Muscle layer of duodenum (tissue), 2 donors: ENCODE results near the gene HCN2.

Experiments used
- H3K27ac ChIP-seq: one replicate; pipeline ENCODE4 v1.7.0; 2013; ENCODE audit warnings: mild to moderate bottlenecking, low read length
- H3K27me3 ChIP-seq: one replicate; pipeline ENCODE4 v1.7.0; 2013; ENCODE audit warnings: low read depth, mild to moderate bottlenecking, control low read depth, low read length
- H3K36me3 ChIP-seq, 2 donors: one replicate each; pipeline ENCODE4 v1.7.0; 2013; ENCODE audit warnings: low read length in 2 of 2, control low read depth in 1 of 2, mild to moderate bottlenecking in 1 of 2; ENCODE audit not compliant: insufficient read depth in 2 of 2, control insufficient read depth in 1 of 2
- H3K4me1 ChIP-seq, 2 donors: one replicate each; pipeline ENCODE4 v1.7.0; 2013; ENCODE audit warnings: low read length in 2 of 2, mild to moderate bottlenecking in 2 of 2, control low read depth in 1 of 2, moderate library complexity in 1 of 2; ENCODE audit not compliant: insufficient read depth in 2 of 2, control insufficient read depth in 1 of 2
- H3K4me3 ChIP-seq, 2 donors: one replicate each; pipeline ENCODE4 v1.7.0; 2013; ENCODE audit warnings: low read length in 2 of 2, low read depth in 1 of 2, mild to moderate bottlenecking in 1 of 2
- H3K9me3 ChIP-seq, 2 donors: one replicate each; pipeline ENCODE4 v1.7.0; 2013; ENCODE audit warnings: low read length in 2 of 2, control low read depth in 1 of 2, mild to moderate bottlenecking in 1 of 2; ENCODE audit not compliant: control insufficient read depth in 1 of 2
- donor health status: healthy.

HCN2 gene

GRCh38 chr19:610801-611480 is 21.3 kb downstream of the HCN2 start:
- no peak overlapping the region for H3K27ac ChIP-seq
- no peaks in the 10 kb centered on the region for H3K27me3 ChIP-seq
- H3K4me1 ChIP-seq: peaks cover 0 to 12% of the 10 kb centered on the region in 2 donors
- no peaks in the 10 kb centered on the region for H3K9me3 ChIP-seq
- H3K36me3 ChIP-seq: no peaks in the 10 kb centered on the region
- no peak overlapping the region for H3K4me3 ChIP-seq

- H3K4me3 ChIP-seq: no peak overlapping the region
- peaks cover 0 to 12% of the 10 kb centered on the region in 2 donors for H3K4me1 ChIP-seq
- H3K27me3 ChIP-seq: no peaks in the 10 kb centered on the region
- no peaks in the 10 kb centered on the region for H3K36me3 ChIP-seq
- no peak overlapping the region for H3K27ac ChIP-seq
- no peaks in the 10 kb centered on the region for H3K9me3 ChIP-seq
Observed at GRCh38 chr19:611481-611868, 21.8 kb downstream of the HCN2 start.

- Histone ChIP-seq H3K27ac (no peak overlapping the region), H3K27me3 (no peaks in the 10 kb centered on the region), H3K4me3 (no peak overlapping the region), H3K9me3 (no peaks in the 10 kb centered on the region), H3K36me3 (peaks cover 0 to 8% of the 10 kb centered on the region in 2 donors), H3K4me1 (peaks cover 0 to 15% of the 10 kb centered on the region in 2 donors)
Observed at GRCh38 chr19:612941-613340, 23.3 kb downstream of the HCN2 start.

GRCh38 chr19:613732-614567 is 24.3 kb downstream of the HCN2 start:
- Histone ChIP-seq H3K27ac (no peak overlapping the region), H3K36me3 (peaks cover 0 to 19% of the 10 kb centered on the region in 2 donors), H3K4me3 (no peak overlapping the region), H3K27me3 (no peaks in the 10 kb centered on the region), H3K9me3 (no peaks in the 10 kb centered on the region), H3K4me1 (peaks cover 0 to 15% of the 10 kb centered on the region in 2 donors)

DNA sequence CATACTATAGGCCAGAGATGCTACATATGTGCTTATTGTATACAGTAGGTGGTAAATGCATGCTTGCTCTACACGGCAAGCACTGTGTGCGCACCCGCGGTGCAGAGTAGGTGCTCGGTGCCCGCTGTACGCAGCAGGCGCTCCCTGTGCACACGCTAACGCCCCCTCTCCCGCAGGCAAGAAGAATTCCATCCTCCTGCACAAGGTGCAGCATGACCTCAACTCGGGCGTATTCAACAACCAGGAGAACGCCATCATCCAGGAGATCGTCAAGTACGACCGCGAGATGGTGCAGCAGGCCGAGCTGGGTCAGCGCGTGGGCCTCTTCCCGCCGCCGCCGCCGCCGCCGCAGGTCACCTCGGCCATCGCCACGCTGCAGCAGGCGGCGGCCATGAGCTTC is 25.9 kb downstream of the HCN2 start:
- Histone ChIP-seq H3K4me3 (no peak overlapping the region), H3K36me3 (peaks cover 0 to 35% of the 10 kb centered on the region in 2 donors), H3K9me3 (no peaks in the 10 kb centered on the region), H3K27me3 (no peaks in the 10 kb centered on the region), H3K27ac (no peak overlapping the region), H3K4me1 (peaks cover 0 to 14% of the 10 kb centered on the region in 2 donors)

DNA sequence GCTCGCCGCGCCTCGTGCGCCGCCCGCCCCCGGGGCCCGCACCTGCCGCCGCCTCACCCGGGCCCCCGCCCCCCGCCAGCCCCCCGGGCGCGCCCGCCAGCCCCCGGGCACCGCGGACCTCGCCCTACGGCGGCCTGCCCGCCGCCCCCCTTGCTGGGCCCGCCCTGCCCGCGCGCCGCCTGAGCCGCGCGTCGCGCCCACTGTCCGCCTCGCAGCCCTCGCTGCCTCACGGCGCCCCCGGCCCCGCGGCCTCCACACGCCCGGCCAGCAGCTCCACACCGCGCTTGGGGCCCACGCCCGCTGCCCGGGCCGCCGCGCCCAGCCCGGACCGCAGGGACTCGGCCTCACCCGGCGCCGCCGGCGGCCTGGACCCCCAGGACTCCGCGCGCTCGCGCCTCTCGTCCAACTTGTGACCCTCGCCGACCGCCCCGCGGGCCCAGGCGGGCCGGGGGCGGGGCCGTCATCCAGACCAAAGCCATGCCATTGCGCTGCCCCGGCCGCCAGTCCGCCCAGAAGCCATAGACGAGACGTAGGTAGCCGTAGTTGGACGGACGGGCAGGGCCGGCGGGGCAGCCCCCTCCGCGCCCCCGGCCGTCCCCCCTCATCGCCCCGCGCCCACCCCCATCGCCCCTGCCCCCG is 26.5 kb downstream of the HCN2 start:
- Histone ChIP-seq H3K36me3 (peaks cover 0 to 35% of the 10 kb centered on the region in 2 donors), H3K27ac (no peak overlapping the region), H3K4me1 (peaks cover 0 to 8% of the 10 kb centered on the region in 2 donors), H3K4me3 (no peak overlapping the region), H3K27me3 (no peaks in the 10 kb centered on the region), H3K9me3 (no peaks in the 10 kb centered on the region)

GRCh38 chr19:616747-617526 is 27.3 kb downstream of the HCN2 start:
- no peak overlapping the region for H3K27ac ChIP-seq
- H3K36me3 ChIP-seq: peaks cover 0 to 41% of the 10 kb centered on the region in 2 donors
- no peaks in the 10 kb centered on the region for H3K27me3 ChIP-seq
- H3K4me3 ChIP-seq: no peak overlapping the region
- peaks cover 0 to 7% of the 10 kb centered on the region in 2 donors for H3K4me1 ChIP-seq
- H3K9me3 ChIP-seq: no peaks in the 10 kb centered on the region

DNA sequence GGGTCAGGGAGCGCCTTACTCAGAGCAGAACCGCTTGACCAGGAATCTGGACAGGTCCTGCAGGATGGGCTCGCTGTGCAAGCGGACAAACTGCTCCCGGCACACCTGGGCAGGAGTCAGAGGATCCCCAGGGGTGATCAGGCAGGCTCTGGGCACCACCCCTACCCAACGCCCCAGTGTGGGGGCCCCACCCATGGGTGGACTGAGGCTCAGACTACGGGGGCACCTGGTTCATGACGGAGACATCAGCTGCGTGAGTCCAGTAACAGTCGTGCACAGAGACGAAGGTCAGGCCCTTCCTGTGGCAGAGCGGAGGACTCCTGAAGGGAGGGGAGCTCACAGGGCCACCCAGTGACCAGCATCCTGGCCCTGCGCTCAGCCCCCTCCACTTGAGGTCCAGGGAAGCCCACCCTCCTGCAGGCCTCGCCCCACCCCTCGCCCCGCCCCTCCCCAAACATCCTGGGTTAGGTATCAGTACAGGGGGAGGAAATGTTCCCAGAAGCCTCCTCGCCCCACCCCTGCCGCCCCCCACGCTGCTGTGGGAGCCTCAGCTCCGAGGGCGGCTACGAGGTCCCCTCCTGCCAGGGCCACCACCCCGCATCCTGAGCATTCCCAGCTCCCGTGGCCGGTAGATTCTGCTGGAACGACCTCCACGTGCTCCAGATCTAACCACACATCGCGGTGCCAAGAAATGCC is 28.0 kb downstream of the HCN2 start:
- H3K27ac ChIP-seq: no peak overlapping the region
- peaks cover 0 to 7% of the 10 kb centered on the region in 2 donors for H3K4me1 ChIP-seq
- H3K4me3 ChIP-seq: no peak overlapping the region
- H3K27me3 ChIP-seq: no peaks in the 10 kb centered on the region
- no peaks in the 10 kb centered on the region for H3K9me3 ChIP-seq
- peaks cover 0 to 48% of the 10 kb centered on the region in 2 donors for H3K36me3 ChIP-seq

DNA sequence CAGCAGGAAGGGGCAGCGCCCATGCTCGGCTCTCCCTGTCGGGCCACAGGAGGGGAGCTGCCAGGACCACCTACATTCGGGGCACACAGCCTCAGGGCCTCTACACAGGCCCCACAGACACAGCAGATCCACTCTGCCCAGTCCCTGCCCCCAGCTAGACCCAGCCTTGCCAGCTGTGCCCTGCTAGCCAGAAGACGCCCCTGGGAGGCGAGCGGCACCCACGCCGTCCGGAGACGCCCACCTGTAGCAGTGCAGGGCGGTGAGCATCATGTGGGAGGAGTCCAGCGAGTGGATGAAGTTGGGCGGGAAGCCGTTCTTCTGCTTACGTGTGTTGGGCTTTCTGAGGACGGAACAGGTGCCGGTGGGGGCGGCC is 28.6 kb downstream of the HCN2 start:
- Histone ChIP-seq H3K9me3 (no peaks in the 10 kb centered on the region), H3K27ac (no peak overlapping the region), H3K27me3 (no peaks in the 10 kb centered on the region), H3K4me3 (no peak overlapping the region), H3K4me1 (peaks cover 0 to 7% of the 10 kb centered on the region in 2 donors), H3K36me3 (peaks cover 0 to 54% of the 10 kb centered on the region in 2 donors)

DNA sequence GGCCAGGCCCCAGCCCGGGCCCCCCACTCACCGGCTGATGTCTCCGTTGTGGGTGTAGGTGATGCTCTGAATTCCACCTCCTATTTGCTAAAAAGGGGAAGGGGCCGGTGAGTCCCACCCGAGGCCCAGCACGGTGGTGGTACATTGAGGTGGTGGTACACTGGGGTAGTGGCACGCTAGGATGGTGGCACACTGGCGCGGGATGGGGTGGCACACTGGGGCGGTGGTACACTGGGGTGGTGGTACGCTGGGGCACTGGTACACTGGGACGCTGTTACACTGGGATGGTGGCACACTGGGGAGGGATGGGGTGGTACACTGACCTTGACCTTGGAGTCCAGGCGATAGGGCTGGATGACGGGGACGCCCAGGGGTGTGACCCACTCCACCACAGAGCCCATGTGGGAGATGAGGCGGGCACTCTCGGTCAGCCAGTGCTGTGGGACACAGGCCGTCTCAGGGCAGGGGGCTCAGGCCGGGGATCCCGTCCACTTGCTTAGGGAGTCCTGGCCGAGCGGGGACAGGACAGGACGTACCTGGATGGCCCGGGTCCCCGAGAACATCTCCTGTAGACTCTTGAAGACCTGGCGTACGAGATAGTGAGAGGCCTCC is 29.1 kb downstream of the HCN2 start:
- Histone ChIP-seq H3K27ac (no peak overlapping the region), H3K4me3 (no peak overlapping the region), H3K36me3 (peaks cover 0 to 59% of the 10 kb centered on the region in 2 donors), H3K27me3 (no peaks in the 10 kb centered on the region), H3K4me1 (peaks cover 0 to 7% of the 10 kb centered on the region in 2 donors), H3K9me3 (no peaks in the 10 kb centered on the region)
